Osteocyte (in vitro differentiated cells): ENCODE results near the gene CHMP5. TPM values are rescaled to one million over a fixed set of nuclear protein-coding genes. Genes with fewer than 3 reads are reported as not detected.

ENCODE experiments used
- DNase-seq: peaks from one replicate; pipeline ENCODE4 v3.0.0; 2021; ENCODE audit warnings: mixed read lengths; ENCODE audit not compliant: unreplicated experiment; ENCODE audit errors: extremely low spot score
- H3K27ac Mint-ChIP-seq: one replicate; pipeline ENCODE4 v1.8.0; 2021; ENCODE audit warnings: mild to moderate bottlenecking, mixed read lengths; ENCODE audit not compliant: unreplicated experiment
- H3K27me3 Mint-ChIP-seq: one replicate; pipeline ENCODE4 v1.8.0; 2021; ENCODE audit warnings: mixed read lengths; ENCODE audit not compliant: unreplicated experiment
- H3K36me3 Mint-ChIP-seq: one replicate; pipeline ENCODE4 v1.8.0; 2021; ENCODE audit warnings: mixed read lengths; ENCODE audit not compliant: unreplicated experiment
- H3K4me1 Mint-ChIP-seq: one replicate; pipeline ENCODE4 v1.8.0; 2021; ENCODE audit warnings: mixed read lengths; ENCODE audit not compliant: unreplicated experiment
- H3K4me3 Mint-ChIP-seq: one replicate; pipeline ENCODE4 v1.8.0; 2021; ENCODE audit warnings: mild to moderate bottlenecking, moderate library complexity, mixed read lengths; ENCODE audit not compliant: unreplicated experiment
- H3K9me3 Mint-ChIP-seq: one replicate; pipeline ENCODE4 v1.8.0; 2021; ENCODE audit warnings: mixed read lengths; ENCODE audit not compliant: unreplicated experiment
- CTCF ChIP-seq: fragments of 200-600 bp; sonication (generic); IDR thresholded peaks from 2 replicates; pipeline ENCODE4 v1.5.0; 2021; ENCODE audit warnings: antibody characterized with exemption, mild to moderate bottlenecking, moderate library complexity
- long read RNA-seq: library from polyadenylated mRNA; unstranded; transcript quantifications from one replicate; pipeline ENCODE4 v2.0.0, GENCODE V29; 2021
- total RNA-seq: library from RNA; stranded (reverse); gene quantifications from 2 replicates; pipeline ENCODE4 v1.2.1, GENCODE V29; 2021

Gene CHMP5
- 63.7 and 64.4 TPM in 2 replicates for total RNA-seq
- long read RNA-seq, transcript CHMP5-201 (8 exons, 1,477 nt): major isoform, 660 of 681 reads
- long read RNA-seq, transcript CHMP5-202 (7 exons, 1,957 nt): minor isoform, 6 of 681 reads
- long read RNA-seq, partial matches to known transcripts: 4 of 681 reads
- long read RNA-seq, other reads (novel, unspliced or antisense): 11 of 681 reads

DNA sequence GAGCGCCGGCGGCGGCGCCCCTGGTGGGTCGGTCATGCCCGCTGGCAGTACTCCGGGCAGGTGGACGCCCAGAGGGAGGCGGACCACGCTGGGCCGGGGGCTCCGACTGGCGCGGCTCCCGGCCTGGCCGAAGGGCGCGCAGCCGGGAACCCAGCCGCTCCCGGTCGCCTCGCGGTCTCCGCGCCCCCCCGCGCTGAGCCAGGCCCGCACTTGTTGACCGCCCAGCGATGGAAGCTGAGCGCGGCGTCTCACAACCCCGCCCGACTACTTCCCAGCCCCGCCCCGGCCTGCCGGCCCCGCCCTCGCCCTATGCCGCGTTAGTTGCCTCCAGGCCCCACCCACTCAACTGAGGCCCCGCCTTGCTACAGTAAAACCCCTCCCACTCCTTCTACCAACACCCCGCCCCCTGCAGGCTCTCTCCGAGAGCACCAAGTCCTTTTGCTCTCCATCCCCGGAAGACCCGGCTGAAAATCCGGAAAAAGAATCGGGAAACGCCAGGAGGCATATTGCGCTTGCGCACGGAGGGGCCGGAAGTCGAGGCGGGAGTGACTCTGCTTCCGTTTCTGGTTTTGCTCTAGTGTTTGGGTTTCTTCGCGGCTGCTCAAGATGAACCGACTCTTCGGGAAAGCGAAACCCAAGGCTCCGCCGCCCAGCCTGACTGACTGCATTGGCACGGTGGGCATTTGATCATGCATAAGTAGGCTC, at the start of gene CHMP5, which contains the start of gene BAG1:
Gene CHMP5, plus strand, starts transcription at position 577 of the 705 bp plus-strand sequence. Its CDS starts 30 bp downstream, at position 607.
Gene BAG1, minus strand, starts transcription at position 236 of the 705 bp plus-strand sequence.
- peaks cover 26% of the 10 kb centered on the region for H3K4me1 Mint-ChIP-seq
- peak within 1 kb of the TSS; percentile 85 for H3K4me3 Mint-ChIP-seq
- H3K9me3 Mint-ChIP-seq: no peaks in the 10 kb centered on the region
- H3K27ac Mint-ChIP-seq: peak within 1 kb of the TSS; percentile 90
- no peaks in the 10 kb centered on the region for H3K27me3 Mint-ChIP-seq
- peak; percentile 100 for DNase-seq
- peaks cover 35% of the 10 kb centered on the region for H3K36me3 Mint-ChIP-seq
- peak; percentile 52 for TF ChIP-seq CTCF

DNA sequence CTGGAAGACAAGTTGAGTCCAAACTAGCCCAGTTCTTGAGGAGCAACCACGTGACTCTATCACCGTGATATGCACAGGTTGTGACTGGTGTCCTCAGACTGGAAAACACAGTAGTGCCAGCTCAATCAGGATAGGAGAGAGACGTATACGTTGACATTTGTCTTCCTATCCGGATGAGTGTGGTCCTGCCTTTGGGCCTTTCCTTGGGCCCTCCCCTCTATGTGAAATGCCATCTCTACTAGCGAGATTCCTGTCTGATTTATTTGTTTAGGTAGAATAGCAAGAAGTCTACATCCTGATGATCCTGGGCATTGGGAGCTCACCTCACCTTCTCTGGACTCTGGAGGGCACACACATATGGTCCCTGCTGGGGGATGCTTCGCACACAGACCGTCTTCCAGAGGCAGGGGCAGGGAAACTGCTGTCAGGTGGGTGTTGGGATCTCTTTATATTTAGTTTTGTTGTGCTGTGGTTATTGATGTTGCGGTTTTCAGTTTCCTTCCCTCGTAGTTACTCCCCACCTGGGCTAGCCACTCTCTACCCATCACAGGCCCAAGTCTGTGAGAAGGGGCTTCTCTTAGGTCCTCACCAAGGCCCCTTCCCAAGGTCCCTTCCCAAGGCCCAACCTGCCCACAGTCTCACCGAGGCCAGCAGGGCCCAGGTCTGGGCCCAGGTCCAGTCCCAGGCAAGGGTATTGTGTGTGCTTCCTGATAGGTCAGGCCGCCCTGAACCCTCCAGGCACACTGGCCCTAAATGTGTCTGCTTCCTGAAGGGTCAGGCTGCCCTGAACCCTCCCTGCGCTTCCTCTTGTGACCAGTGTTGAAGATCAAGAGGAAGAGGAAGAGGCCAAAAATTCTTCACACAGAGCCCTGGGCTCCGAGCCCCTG, 43.9 kb upstream of the CHMP5 start:
- Mint-ChIP-seq H3K27ac (no peak overlapping the region), H3K27me3 (peaks cover 28% of the 10 kb centered on the region), H3K4me1 (peaks cover 8% of the 10 kb centered on the region), H3K9me3 (no peaks in the 10 kb centered on the region), H3K36me3 (no peaks in the 10 kb centered on the region), H3K4me3 (no peak overlapping the region)
- DNase-seq: no peak
- TF ChIP-seq CTCF: no peak

DNA sequence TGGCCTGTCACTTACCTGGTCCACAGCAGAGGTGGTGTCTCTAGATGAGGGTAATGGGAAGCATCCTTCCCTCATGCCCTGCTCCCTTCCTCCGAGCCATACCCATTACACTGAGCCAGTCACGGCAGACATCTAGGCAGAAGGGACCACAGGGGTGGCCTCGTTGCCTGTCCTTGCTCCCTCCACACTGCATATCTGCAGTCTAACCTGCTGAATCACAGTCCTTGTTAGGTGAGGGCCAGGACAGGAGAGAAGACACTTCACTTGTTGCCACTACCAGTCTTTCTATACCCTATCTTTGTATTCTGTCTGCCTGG, 43.3 kb upstream of the CHMP5 start:
- no peaks in the 10 kb centered on the region for H3K9me3 Mint-ChIP-seq
- no peaks in the 10 kb centered on the region for H3K36me3 Mint-ChIP-seq
- TF ChIP-seq CTCF: no peak
- H3K4me1 Mint-ChIP-seq: peaks cover 9% of the 10 kb centered on the region
- H3K27me3 Mint-ChIP-seq: peaks cover 23% of the 10 kb centered on the region
- H3K4me3 Mint-ChIP-seq: no peak overlapping the region
- no peak for DNase-seq
- H3K27ac Mint-ChIP-seq: no peak overlapping the region

GRCh38 chr9:33222031-33222430, 42.8 kb upstream of the CHMP5 start:
- no peak for TF ChIP-seq CTCF
- no peak overlapping the region for H3K4me3 Mint-ChIP-seq
- H3K9me3 Mint-ChIP-seq: no peaks in the 10 kb centered on the region

DNA sequence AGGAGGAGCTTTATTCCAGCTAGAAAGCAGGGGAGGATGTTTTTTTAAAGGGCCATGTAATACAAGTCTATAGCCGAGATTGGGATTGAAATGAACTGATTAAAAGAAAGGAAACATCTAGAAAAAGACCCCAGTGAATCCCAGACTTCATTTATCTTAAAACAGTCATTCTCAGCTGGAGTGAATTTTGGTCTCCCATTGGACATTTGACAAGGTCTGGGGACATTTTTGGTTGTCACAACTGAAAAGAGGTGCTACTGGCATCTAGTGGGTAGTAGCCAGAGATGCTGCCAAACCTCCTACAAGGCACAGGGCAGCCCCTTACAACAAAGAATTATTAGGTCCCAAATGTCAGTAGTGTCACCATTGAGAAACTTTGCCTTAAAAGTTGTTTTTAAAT, 41.2 kb upstream of the CHMP5 start:
- H3K27me3 Mint-ChIP-seq: peaks cover 6% of the 10 kb centered on the region

More at GRCh38 chr9:33222031-33222430, 42.8 kb upstream of the CHMP5 start:
- DNase-seq: no peak
- Mint-ChIP-seq H3K36me3 (no peaks in the 10 kb centered on the region), H3K4me1 (peaks cover 9% of the 10 kb centered on the region), H3K27me3 (peaks cover 19% of the 10 kb centered on the region), H3K27ac (no peak overlapping the region)

More for the DNA sequence above, 41.2 kb upstream of the CHMP5 start:
- Mint-ChIP-seq H3K27ac (no peak overlapping the region), H3K4me3 (no peak overlapping the region), H3K9me3 (no peaks in the 10 kb centered on the region), H3K36me3 (no peaks in the 10 kb centered on the region), H3K4me1 (peaks cover 9% of the 10 kb centered on the region)
- TF ChIP-seq CTCF: peak; percentile 33
- DNase-seq: no peak
